ENCODE results near the gene PAQR5. TPM values are rescaled to one million over a fixed set of nuclear protein-coding genes. Genes with fewer than 3 reads are reported as not detected.

PAQR5 gene
- total RNA-seq, 1 experiment from 2014 or later = 34.0 TPM

DNA sequence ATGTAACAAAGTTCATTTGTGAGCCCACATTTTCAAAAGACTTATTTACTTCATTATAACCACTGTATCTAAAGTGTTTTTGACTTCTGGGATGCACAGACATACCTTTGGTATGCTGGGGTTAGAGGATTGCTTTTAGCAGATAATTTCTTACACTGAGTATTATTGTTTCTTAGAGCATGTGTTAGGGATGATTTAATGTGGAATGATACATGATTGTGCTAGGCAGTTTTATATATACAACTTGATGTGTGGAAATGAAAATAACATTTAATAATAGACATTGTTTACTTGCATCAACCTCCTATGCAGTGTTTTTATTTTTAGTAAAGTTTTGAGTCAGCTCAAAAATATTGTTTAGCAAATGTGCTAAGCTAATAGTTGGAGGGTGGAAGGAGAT, 118.9 kb downstream of the PAQR5 start:
- Histone ChIP-seq H2AFZ (ENCODE audit: low read depth, low read length, poor library complexity, severe bottlenecking) (no peak overlapping the region), H3K9me2 (ENCODE audit: insufficient read depth) (no peaks in the 10 kb centered on the region), H3K4me1 (ENCODE audit: control insufficient read depth in 1 of 2, insufficient read depth in 2 of 2, low read length in 2 of 2) (peaks cover 0 to 22% of the 10 kb centered on the region in 2 experiments; a peak in 3 of 4 replicates), H3K79me2 (ENCODE audit: insufficient read depth, low read length) (peaks cover 87% of the 10 kb centered on the region), H3K9me3 (ENCODE audit: control insufficient read depth in 1 of 2, insufficient read depth in 1 of 2, low read depth in 1 of 2, low read length in 2 of 2) (no peaks in the 10 kb centered on the region), H3K4me3 (replicated peaks in 1 of 2; ENCODE audit: low read depth in 1 of 2, low read length in 2 of 2) (no peak overlapping the region), H3K9ac (ENCODE audit: low read length) (no peak overlapping the region), H3K27ac (ENCODE audit: low read depth, low read length) (no peak overlapping the region), H3K27me3 (ENCODE audit: insufficient read depth, low read length) (no peaks in the 10 kb centered on the region), H4K20me1 (ENCODE audit: insufficient read depth) (no peaks in the 10 kb centered on the region; the same call in 1 of the 2 replicates), H3K36me3 (ENCODE audit: control insufficient read depth in 1 of 2, insufficient read depth in 2 of 2, low read length in 2 of 2) (peaks cover 36 to 50% of the 10 kb centered on the region in 2 experiments), H3K4me2 (ENCODE audit: low read length) (no peak overlapping the region)
- intact Hi-C loops (cut with micrococcal nuclease) = no loop called here
- TF ChIP-seq, protein P1, sequence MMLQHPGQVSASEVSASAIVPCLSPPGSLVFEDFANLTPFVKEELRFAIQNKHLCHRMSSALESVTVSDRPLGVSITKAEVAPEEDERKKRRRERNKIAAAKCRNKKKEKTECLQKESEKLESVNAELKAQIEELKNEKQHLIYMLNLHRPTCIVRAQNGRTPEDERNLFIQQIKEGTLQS (IDR thresholded peaks at IDR 0.05) = no peak
- no peak for TF ChIP-seq FOSL1 (IDR thresholded peaks at IDR 0.05; ENCODE audit: low read depth)
- TF ChIP-seq CBX3 (IDR thresholded peaks at IDR 0.05; ENCODE audit: low read depth) = no peak
- TF ChIP-seq YY1 (IDR thresholded peaks at IDR 0.05; ENCODE audit: extremely low read depth, insufficient replicate concordance, low read depth, low read length) = no peak
- no peak for TF ChIP-seq POLR2A (IDR thresholded peaks at IDR 0.05; ENCODE audit: borderline replicate concordance, extremely low read depth, insufficient read depth, insufficient read length)
- no peak for TF ChIP-seq SRF (IDR thresholded peaks at IDR 0.05; ENCODE audit: low read depth)
- TF ChIP-seq RAD21 (IDR thresholded peaks at IDR 0.05; ENCODE audit: low read depth) = no peak
- TF ChIP-seq SIN3A (IDR thresholded peaks at IDR 0.05; ENCODE audit: low read depth) = no peak
- TF ChIP-seq, protein P2, sequence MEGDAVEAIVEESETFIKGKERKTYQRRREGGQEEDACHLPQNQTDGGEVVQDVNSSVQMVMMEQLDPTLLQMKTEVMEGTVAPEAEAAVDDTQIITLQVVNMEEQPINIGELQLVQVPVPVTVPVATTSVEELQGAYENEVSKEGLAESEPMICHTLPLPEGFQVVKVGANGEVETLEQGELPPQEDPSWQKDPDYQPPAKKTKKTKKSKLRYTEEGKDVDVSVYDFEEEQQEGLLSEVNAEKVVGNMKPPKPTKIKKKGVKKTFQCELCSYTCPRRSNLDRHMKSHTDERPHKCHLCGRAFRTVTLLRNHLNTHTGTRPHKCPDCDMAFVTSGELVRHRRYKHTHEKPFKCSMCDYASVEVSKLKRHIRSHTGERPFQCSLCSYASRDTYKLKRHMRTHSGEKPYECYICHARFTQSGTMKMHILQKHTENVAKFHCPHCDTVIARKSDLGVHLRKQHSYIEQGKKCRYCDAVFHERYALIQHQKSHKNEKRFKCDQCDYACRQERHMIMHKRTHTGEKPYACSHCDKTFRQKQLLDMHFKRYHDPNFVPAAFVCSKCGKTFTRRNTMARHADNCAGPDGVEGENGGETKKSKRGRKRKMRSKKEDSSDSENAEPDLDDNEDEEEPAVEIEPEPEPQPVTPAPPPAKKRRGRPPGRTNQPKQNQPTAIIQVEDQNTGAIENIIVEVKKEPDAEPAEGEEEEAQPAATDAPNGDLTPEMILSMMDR (IDR thresholded peaks at IDR 0.05 in 2 of 3, conservative IDR thresholded peaks at IDR 0.05 in 1 of 3; ENCODE audit: borderline replicate concordance in 1 of 3, insufficient read depth in 1 of 3, low read depth in 2 of 3, low read length in 2 of 3) = no peak
- no peak for TF ChIP-seq JUND (IDR thresholded peaks at IDR 0.05)
- TF ChIP-seq ZFX (IDR thresholded peaks at IDR 0.05) = no peak
- TF ChIP-seq EZH2 (IDR thresholded peaks at IDR 0.05) = no peak
- POLR2A ChIA-PET = no interaction called here
- BruUV-seq (replicated peaks) = no TSS peak
- ATAC-seq (no peak), DNase-seq (ENCODE audit: low read depth, low spot score) (no peak)
- CTCF ChIA-PET = interaction anchor here (1.0 kb wide), 1 partner anchor 107 kb away, joined by 3 read pairs; no protein-coding TSS in a partner anchor
- RAD21 ChIA-PET (ENCODE audit: low non-redundant PET in 1 of 2, low total read pairs in 2 of 2, uncharacterized antibody in 2 of 2, unreplicated experiment in 2 of 2) = no interaction called here

Measured in HCT116 (cell line).